Measurements from ENCODE around the gene TYSND1.

Gene TYSND1

GRCh38 chr10:70164163-70164562 is 17.7 kb upstream of the TYSND1 start:
- H2AFZ ChIP-seq (ENCODE audit: low read depth, low read length, severe bottlenecking): no peak overlapping the region
- peaks cover 17% of the 10 kb centered on the region; the same call in 1 of the 2 replicates for H4K20me1 ChIP-seq (ENCODE audit: low read depth, low read length)
- H3K9me3 ChIP-seq (ENCODE audit: insufficient read depth, low read length): no peaks in the 10 kb centered on the region
- no peaks in the 10 kb centered on the region for H3K9me2 ChIP-seq (replicated peaks; ENCODE audit: insufficient read depth, low read length)
- no peaks in the 10 kb centered on the region for H3K27me3 ChIP-seq (ENCODE audit: low read length)
- H3K9ac ChIP-seq (ENCODE audit: low read length): no peak overlapping the region
- no peak overlapping the region for H3K27ac ChIP-seq (ENCODE audit: low read depth, low read length)
- TF ChIP-seq EZH2phosphoT487 (conservative IDR thresholded peaks at IDR 0.05; ENCODE audit: low read length) (no peak), CTCF (IDR thresholded peaks at IDR 0.05; ENCODE audit: insufficient read depth, low read length, poor library complexity, severe bottlenecking) (no peak)
- no peaks in the 10 kb centered on the region for H3F3A ChIP-seq (ENCODE audit: insufficient read depth)
- peaks cover 96% of the 10 kb centered on the region for H3K79me2 ChIP-seq (ENCODE audit: insufficient read depth, low read length)
- H3K4me2 ChIP-seq (ENCODE audit: low read depth, low read length, poor library complexity, severe bottlenecking): no peak overlapping the region
- peaks cover 31% of the 10 kb centered on the region for H3K36me3 ChIP-seq (ENCODE audit: low read length)
- H3K4me3 ChIP-seq (ENCODE audit: insufficient read depth, low read length, poor library complexity, severe bottlenecking): no peak overlapping the region

- Histone ChIP-seq H3K9me3 (ENCODE audit: insufficient read depth, low read length) (no peaks in the 10 kb centered on the region), H4K20me1 (ENCODE audit: low read depth, low read length) (peaks cover 13% of the 10 kb centered on the region; the same call in 1 of the 2 replicates), H2AFZ (ENCODE audit: low read depth, low read length, severe bottlenecking) (no peak overlapping the region), H3K27me3 (ENCODE audit: low read length) (no peaks in the 10 kb centered on the region), H3K4me2 (ENCODE audit: low read depth, low read length, poor library complexity, severe bottlenecking) (no peak overlapping the region), H3K9ac (ENCODE audit: low read length) (no peak overlapping the region), H3K36me3 (ENCODE audit: low read length) (peaks cover 37% of the 10 kb centered on the region), H3K4me3 (ENCODE audit: insufficient read depth, low read length, poor library complexity, severe bottlenecking) (no peak overlapping the region), H3K27ac (ENCODE audit: low read depth, low read length) (no peak overlapping the region), H3K9me2 (replicated peaks; ENCODE audit: insufficient read depth, low read length) (no peaks in the 10 kb centered on the region), H3K79me2 (ENCODE audit: insufficient read depth, low read length) (peaks cover 89% of the 10 kb centered on the region), H3F3A (ENCODE audit: insufficient read depth) (no peaks in the 10 kb centered on the region)
- TF ChIP-seq CTCF (IDR thresholded peaks at IDR 0.05; ENCODE audit: insufficient read depth, low read length, poor library complexity, severe bottlenecking) (no peak), EZH2phosphoT487 (conservative IDR thresholded peaks at IDR 0.05; ENCODE audit: low read length) (no peak)
Observed at GRCh38 chr10:70163448-70163847, 16.9 kb upstream of the TYSND1 start.

- H3K9ac ChIP-seq (ENCODE audit: low read length): no peak overlapping the region
- H3K36me3 ChIP-seq (ENCODE audit: low read length): peaks cover 43% of the 10 kb centered on the region
- H3K27ac ChIP-seq (ENCODE audit: low read depth, low read length): no peak overlapping the region
- TF ChIP-seq CTCF (IDR thresholded peaks at IDR 0.05; ENCODE audit: insufficient read depth, low read length, poor library complexity, severe bottlenecking) (no peak), EZH2phosphoT487 (conservative IDR thresholded peaks at IDR 0.05; ENCODE audit: low read length) (no peak)
- no peak overlapping the region for H3K4me3 ChIP-seq (ENCODE audit: insufficient read depth, low read length, poor library complexity, severe bottlenecking)
- no peaks in the 10 kb centered on the region for H3K27me3 ChIP-seq (ENCODE audit: low read length)
- peaks cover 13% of the 10 kb centered on the region; the same call in 1 of the 2 replicates for H4K20me1 ChIP-seq (ENCODE audit: low read depth, low read length)
- peaks cover 88% of the 10 kb centered on the region for H3K79me2 ChIP-seq (ENCODE audit: insufficient read depth, low read length)
- no peak overlapping the region for H2AFZ ChIP-seq (ENCODE audit: low read depth, low read length, severe bottlenecking)
- H3K9me2 ChIP-seq (replicated peaks; ENCODE audit: insufficient read depth, low read length): no peaks in the 10 kb centered on the region
- no peaks in the 10 kb centered on the region for H3F3A ChIP-seq (ENCODE audit: insufficient read depth)
- H3K4me2 ChIP-seq (ENCODE audit: low read depth, low read length, poor library complexity, severe bottlenecking): no peak overlapping the region
- no peaks in the 10 kb centered on the region for H3K9me3 ChIP-seq (ENCODE audit: insufficient read depth, low read length)
Observed at GRCh38 chr10:70162892-70163201, 16.3 kb upstream of the TYSND1 start.

Data from SU-DHL-6 (cell line).